GM19438 (cell line): ENCODE data around the gene RPL26.

Experiments
- ATAC-seq: cut with Tn5 transposase; IDR thresholded peaks from one replicate; pipeline ENCODE4 v1.9.1; 2021; ENCODE audit warnings: low read depth; ENCODE audit not compliant: unreplicated experiment

Gene RPL26

DNA sequence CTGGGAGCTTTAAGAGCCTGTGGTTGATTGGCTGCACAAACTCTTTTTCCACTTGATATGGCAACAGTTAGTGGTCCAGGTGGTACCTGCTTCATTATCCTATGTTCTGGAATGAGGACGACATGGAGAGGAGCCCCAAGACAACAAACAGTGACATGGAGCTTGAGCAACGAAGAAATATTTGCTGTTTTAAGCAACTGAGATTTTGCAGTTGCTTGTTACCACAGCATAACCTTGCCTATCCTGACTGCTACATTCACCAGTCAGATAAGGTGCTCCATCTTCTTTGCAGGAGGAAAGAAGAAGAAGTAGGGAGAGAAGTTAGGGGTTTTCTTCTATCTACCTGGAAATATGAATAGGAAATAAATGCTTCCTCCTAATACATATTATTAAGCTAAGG lies 50.9 kb downstream of the RPL26 start:
- no peak for ATAC-seq
